ENCODE results near the gene NHEJ1.

NHEJ1 gene

DNA sequence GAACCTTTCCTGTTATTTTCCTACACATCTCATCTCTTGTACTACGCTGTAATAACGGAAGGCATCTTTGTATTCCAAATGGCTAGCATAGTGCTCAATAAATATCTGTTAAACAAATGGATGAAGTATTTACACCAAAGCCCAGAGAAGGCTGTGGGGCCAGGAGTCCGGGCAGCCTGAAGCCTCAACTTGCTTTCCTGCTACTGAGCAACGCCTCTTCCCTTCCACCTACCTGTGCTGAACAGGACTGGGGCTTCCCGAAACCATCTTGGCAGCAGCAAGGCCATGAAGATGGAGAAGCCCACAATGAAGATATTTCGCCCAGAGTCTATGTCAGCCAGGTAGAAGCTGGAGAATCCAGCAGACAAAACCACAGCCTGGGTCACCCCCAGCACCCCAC lies 2.5 kb upstream of the NHEJ1 start:
- DNase-seq = no peak

DNA sequence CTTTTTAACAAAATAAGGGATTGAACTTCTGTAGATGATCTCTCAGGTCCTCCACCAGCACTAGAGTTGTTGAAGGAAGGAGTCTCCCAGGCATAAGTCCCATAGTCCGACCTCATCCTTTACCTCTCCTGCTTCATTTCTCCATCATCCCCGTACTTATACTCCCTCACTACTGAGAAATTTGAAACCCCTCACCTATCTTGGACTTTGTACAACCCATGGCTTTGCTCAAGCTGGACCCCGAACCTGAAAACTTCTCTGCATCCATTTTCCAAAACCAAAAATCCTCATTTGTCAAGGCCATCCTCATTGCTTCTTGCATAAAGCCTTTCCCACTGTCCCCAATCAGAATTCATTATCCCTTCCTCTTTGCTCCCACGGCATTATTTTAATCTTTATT lies 482 bp upstream of the NHEJ1 start:
- DNase-seq = no peak

DNA sequence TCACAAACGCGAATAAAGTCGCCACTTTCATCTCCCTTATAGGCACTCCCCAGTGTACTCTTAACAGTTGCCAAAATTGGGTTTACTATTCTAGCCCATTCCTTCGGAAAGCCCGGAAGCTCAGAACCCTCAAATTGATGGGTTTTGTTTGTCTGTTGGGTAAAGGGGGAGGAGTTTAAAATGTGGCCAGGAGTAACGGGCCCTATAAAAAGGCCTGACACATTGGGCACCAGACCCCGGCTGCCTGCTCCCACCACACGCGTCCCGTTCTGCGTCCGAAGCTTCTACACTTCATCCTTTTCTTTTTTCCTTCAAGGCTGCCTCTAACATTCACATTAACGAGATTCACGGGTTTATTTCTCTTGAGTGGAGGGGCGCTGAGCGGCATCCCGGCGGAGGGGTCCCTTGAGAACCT lies 837 bp downstream of the NHEJ1 start:
- DNase-seq = no peak

DNA sequence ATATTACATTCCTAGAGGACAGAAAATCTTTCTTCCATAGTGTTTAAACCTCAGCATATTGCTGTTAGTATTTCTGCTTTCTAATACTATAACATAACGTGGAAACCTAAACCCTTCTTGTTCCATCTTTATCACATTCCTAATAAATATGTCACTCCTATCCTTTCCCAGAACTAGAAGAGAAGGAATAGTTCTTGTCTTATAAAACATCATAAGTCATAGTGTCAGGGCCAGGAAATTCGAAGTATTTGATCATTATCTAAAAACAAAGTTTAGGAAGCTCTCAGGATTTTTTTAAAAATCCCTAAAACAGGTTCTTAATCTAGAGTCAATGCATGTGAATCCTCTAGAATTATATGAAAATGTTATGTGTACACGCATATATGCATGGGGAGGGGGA lies 2.0 kb downstream of the NHEJ1 start:
- DNase-seq = no peak

DNA sequence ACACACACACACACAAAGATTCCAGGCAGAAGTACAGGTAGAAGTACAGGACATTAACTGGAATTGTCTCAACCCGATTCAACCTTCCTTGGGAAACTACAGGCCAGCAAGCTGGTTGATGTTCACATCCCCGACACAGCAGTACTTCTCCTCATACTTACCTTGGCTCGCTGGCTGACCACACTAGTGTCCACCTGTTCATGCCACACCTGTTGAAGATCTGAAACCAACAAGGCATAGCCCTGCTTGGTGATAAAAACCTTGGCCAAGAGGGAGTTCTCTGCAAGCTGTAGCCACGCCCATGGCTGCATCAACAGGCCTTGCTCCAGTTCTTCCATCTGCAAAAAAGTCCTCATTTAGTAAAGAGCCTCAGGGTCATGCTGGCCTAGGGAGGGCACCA lies 2.6 kb downstream of the NHEJ1 start:
- DNase-seq = no peak

DNA sequence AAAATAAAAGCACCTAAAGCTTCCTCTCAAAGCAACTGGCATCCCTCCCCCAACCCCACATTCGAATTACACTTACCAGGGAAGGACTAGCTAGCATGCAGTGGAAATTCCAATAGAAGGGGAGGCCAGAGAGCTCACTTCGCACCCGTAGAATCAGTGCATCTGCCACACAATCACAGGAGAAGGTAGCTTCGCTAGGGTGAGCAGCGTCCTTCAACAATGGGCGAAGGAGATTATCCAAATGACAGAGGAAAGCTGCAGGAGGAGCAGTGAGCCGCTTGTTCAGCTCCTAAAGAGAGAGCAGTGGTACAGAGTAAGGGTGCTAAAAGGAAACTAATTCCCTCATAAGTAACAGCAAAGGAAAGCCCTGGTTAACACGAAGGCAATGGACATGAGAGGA lies 3.2 kb downstream of the NHEJ1 start:
- no peak for DNase-seq

DNA sequence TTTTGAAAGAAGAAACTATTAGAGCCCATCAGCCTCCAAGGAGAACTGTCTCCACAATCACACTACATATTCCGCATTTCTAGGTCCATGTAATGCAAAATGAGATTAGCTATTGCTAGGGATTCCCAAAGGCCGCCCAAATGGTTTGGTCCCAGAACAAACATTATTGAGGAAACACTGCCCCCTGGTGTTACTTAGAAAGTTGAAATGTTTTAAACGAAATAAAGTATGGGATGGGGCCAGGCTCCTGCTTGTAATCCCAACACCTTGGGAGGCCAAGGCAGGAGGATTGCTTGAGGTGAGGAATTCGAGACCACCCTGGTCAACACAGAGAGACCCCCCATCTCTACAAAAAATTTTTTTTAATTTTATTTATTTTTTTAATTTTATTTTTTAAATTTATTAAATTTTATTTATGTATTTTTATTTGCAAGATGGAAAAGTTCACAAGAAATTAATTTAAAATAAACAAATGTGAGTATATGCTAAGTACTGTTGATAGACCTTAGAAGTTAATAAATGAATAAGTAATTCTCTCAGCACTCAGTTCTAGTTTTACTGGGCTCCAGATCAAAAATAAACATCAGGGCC lies 5.5 kb downstream of the NHEJ1 start:
- DNase-seq = no peak

DNA sequence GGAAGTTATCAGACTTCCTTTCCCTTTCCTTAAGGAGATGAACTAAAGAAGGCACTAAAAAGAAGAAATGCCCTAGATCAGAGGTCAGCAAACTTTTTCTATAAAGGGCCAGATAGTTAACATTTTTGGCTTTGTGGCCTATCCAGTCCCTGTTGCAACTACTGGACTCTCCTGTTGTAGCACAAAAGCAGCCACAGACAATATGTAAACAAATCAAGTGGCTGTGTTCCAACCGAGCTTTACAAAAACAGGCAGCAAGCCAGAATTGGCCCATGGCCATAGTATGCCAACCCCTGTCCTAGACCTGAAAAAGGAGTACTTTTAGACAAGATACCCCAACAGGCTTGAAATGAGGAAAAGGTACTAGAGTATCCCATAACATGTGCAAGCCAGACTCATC lies 10.9 kb downstream of the NHEJ1 start:
- DNase-seq = no peak

DNA sequence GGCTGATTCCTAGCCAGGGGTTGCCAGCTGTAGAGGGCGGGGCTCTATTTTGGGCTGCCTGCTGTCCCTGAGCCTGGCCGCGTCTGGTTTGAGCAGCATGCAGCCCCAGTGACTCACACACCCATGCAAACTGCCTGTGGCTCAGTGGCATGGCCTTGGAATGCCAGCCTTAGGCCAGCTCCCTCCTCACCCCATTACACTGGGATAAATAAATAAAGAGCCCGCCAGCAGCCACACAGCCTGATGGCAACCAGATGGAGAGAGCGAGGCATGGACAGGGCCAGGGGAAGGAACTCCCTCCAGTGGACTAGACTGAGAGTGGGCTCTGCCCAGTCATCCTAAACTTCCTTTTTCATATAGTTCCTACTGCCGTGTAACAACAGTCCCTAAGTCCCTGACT lies 18.3 kb downstream of the NHEJ1 start:
- no peak for DNase-seq

DNA sequence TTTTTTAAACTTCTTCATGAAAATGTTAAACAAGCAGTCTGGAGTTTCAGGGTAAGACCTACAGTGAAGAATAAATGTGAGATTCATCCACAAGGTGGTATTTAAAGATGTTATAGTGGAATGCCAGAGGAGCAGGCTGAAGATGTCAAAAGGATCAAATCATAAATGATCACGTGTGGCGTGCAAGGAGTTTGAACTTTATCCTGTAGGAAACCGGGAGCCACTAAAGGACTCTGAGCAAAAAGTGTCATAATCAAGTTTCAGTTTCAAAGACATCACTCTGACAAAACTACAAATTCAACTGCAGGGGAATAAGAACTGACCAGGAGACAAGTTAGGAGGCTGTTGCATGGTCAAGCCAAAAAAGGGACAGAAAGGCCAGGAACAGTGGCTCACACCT lies 19.9 kb downstream of the NHEJ1 start:
- DNase-seq = no peak

DNA sequence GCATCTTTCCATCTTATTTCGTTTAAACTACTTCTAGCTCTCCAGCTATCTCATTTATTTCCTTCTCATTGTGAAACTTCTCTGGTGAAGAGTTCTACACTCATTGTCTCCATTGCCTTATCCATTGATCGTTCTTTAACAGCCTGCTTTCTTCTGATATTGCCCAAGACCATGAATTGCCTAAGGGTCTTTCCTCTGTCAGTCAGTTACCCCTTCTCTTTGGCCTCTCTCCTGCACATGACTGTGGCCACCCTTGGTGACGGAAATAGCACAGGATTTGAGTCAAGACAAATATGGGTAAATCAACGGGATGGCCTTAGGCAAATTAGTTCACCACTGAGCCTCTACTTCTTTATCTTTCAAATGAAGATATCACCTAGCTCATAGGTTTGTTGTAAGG lies 26.6 kb downstream of the NHEJ1 start:
- DNase-seq = no peak

DNA sequence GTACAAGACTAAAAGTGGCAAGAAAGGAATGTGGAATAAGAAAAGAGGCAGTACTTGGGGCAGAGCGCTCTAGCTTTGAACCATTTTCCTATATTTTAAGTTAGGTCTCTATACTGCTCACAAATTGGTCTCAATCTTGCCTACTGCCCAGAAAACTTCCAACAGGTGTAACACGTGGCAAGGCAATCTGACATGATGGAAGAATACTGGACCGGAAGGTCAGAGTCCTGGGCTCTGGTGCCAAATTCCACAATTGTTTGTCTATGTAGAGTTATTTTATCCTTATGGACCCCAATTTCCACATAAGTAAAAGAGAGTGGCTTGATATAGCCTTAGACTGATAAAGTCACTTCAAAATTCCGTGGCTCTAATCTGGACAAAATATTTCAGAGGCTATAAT lies 28.9 kb downstream of the NHEJ1 start:
- no peak for DNase-seq

DNA sequence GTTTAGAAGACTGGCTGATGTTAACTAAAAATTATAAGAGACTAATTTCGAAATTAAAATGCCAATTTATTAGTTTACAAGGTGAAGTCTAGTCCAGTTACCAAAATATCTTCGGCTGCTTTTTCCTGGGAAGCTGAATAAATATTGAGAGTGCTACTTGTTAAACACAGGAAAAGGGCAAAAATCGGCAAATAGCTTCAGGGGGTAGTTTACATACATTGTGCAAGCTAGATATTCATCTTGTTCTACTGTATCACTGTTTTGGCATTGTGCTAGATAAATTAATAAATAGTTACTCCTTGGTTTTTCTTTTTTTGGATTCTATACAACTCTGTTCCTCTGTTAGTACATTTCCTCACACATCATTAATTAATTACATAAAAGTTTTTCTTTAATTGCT lies 29.3 kb downstream of the NHEJ1 start:
- DNase-seq = no peak

DNA sequence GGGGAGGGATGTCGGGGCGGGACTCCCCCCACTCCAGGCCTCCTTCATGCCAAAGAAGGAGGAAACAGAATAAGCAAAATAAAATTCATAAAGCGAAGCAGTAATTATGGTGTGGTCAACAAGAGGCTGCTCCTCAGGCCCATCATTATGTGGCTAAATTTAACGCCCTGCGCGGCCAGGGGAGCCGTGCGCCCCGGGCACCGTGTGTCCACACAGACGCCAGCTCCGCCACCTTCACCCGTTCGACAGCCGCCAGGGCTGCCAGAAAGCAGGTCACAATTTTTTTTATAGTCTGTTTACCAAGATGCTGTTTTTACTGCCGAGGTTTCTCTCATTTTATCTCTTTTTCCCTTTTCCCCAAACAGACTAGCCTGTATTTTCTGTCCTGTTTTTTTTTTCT lies 31.0 kb downstream of the NHEJ1 start:
- no peak for DNase-seq

DNA sequence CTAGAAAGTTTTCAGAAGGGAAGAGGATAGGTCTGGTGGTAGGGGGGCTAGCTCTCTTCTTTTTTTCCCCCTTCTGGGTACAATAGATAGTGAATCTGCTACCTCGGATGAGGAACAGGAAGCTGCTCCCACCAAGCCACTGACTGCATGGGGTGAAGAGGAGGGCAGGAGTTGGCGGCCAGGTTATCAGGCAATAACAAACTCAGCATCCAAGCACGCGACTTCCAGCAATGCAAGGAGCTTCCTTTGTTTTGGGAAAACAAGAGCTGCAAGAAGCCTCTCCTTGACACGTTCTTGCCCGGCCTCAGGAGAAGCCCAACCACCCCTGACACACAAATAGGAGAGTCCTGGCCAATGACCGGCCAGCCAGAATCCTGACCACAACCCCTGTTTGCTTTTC lies 32.2 kb downstream of the NHEJ1 start:
- no peak for DNase-seq

DNA sequence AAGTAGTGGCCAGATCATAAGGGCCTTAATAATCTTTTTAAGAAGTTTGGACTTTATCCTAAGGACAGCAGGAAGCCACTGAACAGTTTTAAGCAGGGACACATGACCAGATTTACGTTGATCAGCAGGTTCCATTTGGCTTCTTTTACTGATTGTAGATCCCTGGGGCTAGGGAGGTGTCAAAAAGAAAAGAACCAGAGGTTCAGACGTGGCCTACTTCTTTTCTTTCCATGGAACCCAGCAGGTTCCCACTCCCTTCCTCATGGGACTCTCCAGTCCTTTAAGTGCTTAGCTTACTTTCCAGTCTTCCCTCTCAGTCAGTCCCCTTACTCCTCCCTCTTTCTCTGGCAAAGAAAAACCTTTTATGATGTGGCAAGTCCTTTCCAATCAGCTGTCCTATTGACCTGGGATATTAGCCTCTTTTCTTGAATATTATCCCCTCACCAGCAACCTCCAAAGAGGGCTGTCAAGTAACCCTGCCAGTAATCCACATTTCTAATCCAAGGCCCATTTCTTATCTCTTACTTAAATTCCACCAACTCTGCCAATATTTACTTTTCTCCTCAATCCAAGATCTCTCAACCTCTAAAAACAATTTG lies 33.5 kb downstream of the NHEJ1 start:
- DNase-seq = no peak

DNA sequence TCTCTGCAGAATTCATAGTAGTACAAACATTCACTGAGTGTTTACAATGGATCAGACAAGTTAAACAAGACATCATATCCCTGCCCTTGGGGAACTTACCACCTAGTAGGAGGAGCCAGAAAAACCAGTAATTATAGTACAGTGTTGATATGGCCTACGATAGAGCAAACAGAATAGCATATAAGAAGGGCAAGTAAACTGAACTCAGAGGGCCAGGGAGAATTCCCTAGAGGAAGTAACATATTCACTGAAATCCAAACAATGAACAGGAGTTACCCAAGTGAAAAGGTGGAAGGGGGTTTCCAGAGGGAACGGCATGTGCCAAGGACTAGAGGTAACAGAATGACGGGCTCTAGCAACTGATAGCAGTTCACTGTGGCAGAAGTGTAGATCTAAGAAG lies 34.1 kb downstream of the NHEJ1 start:
- no peak for DNase-seq

DNA sequence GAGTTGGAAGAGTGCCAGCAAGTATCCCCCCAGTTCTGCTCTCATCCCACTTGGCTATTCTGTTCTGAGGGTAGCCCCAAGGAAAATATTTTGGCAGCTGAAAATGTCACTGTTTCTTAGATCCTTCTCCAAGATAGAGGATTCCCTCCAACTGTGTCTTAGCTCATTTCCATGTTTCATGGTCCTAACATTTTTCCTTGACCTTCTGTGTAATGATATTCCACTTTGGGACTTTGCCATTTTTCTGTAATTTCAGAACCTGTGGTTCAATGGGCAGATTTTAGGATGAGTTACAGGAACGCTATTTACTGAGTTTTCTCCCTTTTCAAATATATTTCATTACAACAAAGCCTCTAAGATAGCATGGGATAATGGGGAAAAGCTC lies 34.7 kb downstream of the NHEJ1 start:
- no peak for DNase-seq

DNA sequence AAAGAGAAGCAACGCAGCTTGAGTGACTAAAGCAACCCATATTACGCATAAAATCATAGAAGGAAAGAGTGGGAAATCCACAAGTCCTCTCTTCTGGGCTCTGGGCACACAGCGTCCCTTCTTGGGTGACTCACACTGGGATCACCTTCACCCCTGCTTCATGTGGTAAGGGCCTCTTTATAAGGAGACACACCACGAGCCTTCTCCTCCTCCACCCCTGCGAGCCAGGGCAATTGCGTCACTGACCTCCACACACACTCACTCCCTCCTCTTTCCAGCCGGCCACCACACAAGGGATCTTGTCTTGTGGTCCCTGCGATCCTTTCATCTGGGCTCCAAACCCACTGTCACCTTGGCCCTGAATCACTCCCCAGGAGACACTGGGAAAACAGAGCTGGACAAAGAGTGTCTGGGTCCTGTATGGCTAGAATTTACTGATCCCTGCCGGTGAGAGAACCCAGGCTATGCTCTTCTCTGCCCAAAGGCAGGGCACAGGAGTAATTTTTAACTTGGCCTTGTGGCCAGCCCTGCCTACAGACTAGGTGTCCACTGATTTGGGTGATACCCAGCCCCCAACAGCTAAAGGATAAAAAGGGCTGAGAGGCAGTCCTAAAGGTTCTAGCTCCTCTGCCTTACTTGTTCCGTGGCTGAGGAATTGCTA lies 35.3 kb downstream of the NHEJ1 start:
- peak; percentile 23 for DNase-seq

DNA sequence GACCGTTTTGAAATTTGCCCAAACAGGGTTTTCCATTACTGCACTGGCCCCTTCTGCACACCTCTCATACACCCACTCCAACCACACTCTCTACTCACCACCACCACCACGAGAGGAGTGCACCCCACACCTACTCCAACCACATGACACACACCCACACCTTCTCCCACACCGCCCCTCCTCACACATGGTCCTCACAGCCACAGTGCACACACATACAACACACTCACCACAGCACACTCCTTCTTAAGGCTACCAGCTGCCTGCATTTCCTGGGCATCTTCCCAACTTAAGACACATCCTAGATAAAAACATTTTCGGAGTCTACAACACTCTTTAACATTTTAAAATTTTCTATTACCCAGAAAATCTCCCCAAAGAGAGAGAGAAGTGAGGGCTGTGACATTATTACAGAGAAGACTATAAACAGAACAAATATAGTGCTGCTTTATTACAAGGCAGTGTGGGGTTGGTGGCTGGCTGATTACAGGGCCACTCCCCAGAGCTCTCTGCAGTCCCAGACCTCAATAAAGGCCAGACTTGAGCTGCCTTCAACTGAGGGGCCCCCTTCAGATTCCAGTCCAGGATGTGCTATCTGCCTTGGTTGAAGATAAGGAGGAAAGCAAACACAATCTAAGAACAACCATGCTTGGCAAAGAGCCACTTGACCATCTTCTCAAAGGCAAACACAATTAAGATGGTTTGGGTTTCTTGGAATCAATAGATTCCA lies 36.1 kb downstream of the NHEJ1 start:
- DNase-seq = no peak

DNA sequence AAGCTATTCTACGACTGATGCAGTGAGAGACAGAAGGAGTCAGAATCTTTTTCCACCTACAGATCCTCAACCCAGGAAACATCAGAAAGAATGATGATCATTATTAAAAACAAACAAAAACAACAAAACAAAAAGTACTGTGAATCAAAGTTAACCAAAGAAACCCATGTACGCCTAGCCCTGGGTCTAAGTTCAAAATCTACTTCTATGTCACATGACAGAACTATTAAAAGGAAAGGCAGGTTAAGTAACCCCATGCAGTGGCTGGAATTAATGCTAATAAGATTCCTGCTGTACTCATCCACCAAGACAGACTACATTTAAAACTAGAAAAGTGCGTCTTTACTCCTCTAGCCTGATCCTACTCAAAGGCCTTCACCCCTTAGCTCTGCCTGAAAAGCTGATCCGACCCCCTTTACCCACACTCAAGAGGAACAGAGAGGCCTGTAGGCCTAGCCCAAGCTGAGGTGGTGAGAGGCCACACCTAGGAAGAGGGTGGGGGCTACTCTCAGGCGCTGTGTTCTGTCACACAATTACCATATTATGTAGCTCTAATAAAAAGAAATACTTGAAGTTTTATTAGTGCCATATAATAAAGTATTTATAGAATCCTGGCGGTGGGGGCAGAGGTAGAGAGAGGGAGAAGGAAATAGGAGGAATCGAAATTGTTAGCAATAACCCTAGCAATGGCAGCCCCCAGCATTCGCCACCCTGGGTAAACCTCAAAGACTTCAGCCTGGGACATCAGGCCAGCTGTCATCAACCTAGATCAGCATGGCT lies 37.1 kb downstream of the NHEJ1 start:
- no peak for DNase-seq

DNA sequence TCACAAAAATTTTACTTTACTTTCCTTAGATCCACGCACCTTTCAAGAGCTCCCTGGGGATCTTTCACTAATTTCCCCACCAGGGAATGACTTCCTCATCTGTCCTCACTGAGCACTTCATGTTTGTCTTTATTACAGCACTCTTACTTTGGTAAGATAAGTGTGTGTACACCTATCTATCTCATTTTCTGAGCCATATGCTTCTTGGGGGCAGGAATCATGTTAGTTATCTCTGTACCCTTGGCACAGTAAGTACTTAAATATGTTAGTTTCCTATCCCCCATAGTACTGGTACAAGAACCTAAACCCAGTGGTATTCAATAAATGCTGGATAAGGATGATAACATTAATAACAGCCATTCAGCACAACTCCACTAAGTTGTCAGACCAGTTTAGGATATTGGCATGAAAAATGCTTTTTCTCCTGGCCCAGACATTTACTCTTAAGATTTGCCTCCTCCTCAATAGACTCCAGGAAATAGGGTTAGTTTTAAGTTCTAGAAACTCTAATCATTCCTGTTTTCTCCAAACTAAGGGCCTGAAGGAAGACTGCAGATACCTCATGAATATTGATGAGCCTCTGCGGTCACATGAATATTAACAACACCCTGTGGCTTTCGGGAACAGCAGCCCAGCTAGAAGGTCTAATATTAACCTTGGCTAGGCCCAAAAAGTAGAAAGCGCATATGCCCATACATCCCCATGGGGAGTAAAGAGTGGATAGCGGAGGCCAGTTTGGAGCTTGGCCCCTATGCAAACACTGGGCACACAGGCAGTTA lies 38.2 kb downstream of the NHEJ1 start:
- DNase-seq = no peak

DNA sequence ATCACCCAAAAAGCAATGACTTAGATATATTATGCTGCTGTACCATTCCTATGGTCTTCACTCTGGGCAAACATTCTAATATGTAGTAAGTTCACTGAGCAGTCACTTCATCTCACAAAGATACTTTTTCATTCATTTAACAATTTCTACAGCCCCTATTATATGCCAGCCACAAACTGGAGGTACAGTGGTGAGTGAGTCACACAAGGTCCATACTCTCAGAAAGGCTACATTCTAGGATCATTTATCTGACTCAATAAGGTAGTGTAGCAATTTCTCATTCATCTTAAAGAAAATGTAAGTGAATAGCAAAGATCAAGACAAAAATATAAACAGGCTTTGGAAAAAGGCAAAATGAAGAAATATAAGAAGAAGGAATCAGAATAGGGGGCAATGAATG lies 40.5 kb downstream of the NHEJ1 start:
- DNase-seq = no peak
